CD4-positive, alpha-beta T cell treated with Interleukin-10 for 1 hour (primary cell): ENCODE results near the gene KBTBD6.
"Not testable (repeated sequence)": the region's sequence is repeated elsewhere in the genome, so short reads cannot be mapped to it uniquely, and the experiment has no call there.

Experiments used
- DNase-seq: peaks from one replicate; pipeline ENCODE4 v3.0.0-alpha.2; 2020

Gene KBTBD6, protein sequence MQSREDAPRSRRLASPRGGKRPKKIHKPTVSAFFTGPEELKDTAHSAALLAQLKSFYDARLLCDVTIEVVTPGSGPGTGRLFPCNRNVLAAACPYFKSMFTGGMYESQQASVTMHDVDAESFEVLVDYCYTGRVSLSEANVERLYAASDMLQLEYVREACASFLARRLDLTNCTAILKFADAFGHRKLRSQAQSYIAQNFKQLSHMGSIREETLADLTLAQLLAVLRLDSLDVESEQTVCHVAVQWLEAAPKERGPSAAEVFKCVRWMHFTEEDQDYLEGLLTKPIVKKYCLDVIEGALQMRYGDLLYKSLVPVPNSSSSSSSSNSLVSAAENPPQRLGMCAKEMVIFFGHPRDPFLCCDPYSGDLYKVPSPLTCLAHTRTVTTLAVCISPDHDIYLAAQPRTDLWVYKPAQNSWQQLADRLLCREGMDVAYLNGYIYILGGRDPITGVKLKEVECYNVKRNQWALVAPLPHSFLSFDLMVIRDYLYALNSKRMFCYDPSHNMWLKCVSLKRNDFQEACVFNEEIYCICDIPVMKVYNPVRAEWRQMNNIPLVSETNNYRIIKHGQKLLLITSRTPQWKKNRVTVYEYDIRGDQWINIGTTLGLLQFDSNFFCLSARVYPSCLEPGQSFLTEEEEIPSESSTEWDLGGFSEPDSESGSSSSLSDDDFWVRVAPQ

DNA sequence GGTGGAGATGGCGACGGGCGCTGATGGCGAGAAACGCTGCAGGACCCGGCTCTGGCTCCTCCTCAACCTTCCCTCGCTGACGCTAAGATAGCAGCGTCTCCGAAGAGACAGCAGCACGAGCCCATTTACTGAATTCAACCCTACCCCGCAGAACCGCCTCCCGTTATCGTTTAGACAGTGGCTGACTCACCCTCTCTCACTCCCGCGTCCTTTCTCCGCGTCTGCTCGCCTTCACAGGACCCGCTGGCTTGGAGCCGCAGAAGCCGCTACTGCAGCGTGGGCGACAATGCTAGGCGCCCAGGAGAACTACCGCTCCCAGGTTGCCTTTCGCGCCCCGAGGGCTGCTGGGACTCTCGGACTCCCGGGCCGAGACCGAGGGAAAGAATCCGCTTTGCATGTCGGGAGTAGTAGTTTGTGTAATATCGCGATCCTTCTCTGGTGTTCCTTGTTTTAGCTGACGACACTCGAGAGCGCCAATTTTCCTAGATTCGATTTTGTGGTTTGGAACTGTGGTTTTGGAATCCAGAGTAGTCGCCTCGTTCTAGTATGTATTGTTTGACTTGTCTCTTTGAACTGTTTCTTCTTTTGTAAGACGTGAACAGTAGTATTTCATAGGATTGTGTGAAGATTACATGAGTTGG lies at the start of gene KBTBD6:
TSS of gene KBTBD6 (minus strand) at position 291 of the 641 bp plus-strand sequence. CDS start 291 bp downstream, outside the sequence.
- peak; percentile 94 for DNase-seq

- DNase-seq = no peak
Measured at GRCh38 chr13:41182231-41182630, 49.6 kb upstream of the KBTBD6 start.

- no peak for DNase-seq
Measured at GRCh38 chr13:41179593-41180250, 47.1 kb upstream of the KBTBD6 start.

DNA sequence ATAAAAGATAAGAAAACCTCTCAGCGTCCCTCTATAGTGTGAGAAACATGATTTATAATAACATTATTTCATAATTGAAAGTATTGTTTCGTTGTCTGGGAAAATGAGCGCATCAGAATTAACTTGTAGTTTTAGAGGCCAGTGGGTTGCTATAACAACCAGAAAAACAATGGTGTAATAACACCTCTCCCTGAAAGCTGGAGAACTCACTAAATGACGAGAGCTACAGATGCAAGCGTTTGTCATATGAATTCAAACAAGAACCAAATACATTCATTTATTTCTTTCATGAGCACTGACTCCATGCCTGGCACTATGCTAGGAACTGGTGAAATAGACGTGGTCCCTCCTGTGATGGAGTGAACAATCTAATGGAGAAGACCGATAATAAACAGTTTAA lies 45.4 kb upstream of the KBTBD6 start:
- no peak for DNase-seq

DNA sequence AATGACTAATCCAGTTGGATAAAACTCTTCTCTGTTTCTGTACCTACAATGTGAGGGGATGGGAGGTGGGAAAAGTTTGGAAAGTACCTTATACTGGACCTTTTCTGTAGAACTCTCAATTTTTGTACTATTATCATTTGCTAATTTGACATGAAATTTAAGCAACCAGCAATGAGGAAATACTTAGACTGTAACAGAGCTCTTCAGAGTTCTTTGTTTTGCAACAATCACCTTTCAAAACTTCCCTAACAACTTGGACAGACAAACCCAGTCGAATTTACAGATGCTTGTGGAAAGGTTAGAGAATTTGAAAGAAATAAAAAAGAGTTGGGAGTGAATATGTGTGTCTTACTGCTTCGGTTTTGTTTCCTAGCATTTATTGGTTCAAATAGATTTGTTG lies 45.0 kb upstream of the KBTBD6 start:
- DNase-seq = no peak

DNA sequence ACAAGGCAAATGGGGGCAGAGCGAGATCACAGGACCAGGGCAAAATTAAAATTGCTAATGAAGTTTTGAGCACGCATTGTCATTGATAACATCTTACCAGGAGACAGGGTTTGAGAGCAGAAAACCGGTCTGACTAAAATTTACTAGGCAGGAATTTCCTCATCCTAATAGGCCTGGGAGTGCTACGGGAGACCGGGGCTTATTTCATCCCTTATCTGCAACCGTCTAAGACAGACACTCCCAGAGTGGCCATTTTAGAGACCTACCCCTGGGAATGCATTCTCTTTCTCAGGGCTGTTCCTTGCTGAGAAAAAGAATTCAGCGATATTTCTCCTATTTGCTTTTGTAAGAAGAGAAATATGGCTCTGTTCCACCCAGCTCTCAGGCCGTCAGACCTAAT lies 43.0 kb upstream of the KBTBD6 start:
- DNase-seq = not testable (repeated sequence)

- DNase-seq = no peak
Measured at GRCh38 chr13:41162151-41162550, 29.5 kb upstream of the KBTBD6 start.

- no peak for DNase-seq
Measured at GRCh38 chr13:41159174-41159573, 26.6 kb upstream of the KBTBD6 start.

DNA sequence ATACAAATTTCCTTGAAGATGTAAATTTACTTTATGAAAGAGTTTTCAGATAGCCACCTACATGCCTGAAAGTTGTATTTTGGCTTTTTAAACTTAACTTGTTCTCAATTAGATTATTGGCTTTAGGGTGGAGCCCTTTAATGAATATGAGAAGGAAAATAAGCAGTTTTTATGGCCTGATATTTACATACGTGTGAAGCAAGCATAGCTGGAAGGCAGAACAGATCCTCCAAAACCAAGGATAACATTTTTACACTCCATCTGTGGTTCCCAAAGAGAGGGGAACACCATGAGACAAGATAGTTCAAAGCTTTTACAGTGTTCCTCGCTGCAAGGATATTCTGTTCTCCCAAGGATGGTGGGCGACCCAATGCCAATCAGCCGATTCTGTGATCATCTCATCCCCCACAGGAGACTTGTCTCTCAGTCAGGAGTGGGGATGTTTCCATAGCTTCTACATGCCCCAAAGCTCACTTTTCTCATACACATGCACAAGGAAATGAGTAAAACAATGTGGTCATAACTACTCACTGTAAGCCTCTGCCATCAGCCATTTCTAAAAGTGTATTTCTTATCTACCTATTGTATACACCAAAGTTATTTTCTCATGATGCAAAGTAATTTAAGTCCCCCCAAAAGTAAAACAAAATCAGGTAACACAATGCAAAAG lies 24.6 kb upstream of the KBTBD6 start:
- no peak for DNase-seq

DNA sequence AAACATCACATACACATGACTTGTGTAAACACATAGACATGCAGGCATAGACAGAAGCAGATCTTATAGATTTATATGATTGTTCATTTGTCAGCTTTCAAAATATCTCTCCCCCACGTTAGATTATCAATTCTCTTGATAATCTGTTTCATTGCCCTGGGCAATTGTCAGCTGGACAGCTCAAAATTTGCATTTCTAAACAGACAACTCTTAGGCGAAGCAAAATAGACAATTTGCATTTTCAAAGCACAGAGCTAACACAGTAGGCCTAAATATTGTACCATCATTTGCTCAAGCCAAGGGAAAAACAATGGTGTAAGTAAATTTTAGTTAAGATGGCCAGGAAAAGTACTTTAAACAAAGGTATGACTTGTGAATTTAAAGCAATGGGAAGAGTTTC lies 24.0 kb upstream of the KBTBD6 start:
- no peak for DNase-seq

DNA sequence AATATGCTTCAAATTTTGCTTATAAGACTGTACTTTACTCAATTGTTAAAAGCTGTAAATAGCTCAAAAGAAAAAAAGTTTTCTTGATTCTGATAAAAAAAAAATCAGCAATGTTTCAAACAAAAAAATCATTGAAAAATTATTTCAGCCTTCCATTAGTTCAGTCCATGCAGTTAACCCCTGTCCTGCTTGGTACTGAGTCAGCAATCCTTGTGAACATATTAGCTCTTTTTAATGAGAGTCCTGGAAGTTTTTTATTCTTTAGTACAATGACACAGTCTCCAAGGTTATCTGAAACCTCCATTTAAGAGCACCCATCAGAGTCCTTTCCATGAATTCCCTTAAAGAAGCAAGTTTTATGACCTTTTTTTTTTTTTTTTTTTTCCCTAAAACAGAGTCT lies 21.4 kb upstream of the KBTBD6 start:
- no peak for DNase-seq

GRCh38 chr13:41152005-41152404 lies 19.4 kb upstream of the KBTBD6 start:
- DNase-seq = no peak

- no peak for DNase-seq
Measured at GRCh38 chr13:41150058-41150457, 17.5 kb upstream of the KBTBD6 start.

GRCh38 chr13:41148419-41149283 lies 16.0 kb upstream of the KBTBD6 start:
- DNase-seq = peak; percentile 7

DNA sequence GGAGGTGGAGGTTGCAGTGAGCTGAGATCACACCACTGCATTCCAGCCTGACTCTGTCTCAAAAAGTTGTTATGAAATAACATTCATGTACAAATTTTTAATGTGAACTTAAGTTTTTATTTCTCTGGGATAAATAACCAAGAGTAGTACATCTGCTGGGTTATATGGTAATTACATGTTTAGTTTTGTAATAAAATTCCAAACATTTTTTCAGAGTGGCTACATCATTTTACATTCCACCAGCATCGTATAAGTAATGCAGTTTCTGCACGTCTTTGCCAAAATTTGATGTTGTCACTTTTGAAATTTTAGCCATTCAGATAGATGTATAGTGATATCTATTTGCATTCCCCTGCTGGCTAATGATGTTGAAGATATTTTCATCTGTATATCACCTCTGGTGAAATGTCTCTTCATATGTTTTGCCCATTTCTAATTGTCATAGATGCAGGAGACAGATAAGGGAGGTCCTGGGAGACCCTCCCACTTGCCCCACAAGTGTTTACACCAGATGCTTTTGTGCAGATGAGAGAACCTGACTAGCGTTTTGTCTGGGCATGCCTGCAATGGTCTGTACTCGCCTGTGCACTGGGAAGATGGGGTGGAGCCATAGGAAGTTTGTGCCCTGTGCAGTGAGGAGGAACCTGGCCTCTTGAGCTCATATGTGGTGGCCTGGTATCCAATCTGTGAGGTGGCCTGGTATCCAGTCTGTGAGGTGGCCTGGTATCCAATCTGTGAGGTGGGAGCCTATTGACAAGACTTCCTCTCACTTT lies 12.7 kb upstream of the KBTBD6 start:
- DNase-seq = no peak

DNA sequence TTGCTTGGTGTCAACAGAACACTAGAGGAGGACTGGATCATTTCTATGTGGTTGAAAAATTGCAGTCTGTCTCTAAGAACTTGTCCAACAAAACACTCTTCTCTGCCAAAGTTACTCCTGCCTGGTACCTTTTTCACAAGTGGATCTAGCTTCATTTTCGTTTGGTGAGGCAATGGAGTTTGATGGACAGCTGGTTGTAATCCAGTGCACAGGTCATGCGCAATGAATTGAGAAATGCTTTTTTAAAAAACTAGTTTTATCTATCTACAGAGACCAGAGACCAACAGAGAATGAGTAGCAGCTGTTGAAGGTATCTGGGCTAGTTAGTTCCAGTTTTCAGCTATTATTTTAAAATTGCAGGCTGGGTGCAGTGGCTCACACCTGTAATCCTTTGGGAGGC lies 12.0 kb upstream of the KBTBD6 start:
- no peak for DNase-seq

DNA sequence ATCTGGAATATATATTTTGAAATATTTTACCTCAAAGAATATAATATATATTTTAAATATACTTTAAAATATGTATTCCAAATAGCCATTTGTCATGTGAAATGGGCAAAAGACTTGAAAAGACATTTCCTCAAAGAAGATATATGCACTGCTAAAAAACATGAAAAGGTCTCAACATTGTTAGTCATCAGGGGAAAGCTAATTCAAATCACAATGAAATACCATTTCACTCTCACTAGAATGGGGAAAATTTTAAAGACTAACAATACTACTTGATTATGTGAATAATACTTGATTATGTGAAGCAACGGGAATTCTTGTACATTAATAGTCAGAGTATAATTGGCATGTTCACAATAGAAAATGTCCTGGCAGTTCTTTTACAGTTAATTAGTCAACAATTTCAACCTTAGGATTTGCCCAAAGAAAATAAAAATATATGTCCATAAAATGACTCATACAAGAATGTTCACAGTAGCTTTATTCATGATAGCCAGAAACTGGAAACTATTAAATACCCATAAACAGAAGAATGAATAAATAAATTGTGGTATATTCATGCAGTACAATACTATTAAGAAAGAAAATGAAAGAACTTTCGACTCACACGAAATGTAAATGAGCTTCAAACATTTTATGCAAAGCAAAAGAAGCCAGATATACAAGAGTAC lies 6.8 kb upstream of the KBTBD6 start:
- no peak for DNase-seq

DNA sequence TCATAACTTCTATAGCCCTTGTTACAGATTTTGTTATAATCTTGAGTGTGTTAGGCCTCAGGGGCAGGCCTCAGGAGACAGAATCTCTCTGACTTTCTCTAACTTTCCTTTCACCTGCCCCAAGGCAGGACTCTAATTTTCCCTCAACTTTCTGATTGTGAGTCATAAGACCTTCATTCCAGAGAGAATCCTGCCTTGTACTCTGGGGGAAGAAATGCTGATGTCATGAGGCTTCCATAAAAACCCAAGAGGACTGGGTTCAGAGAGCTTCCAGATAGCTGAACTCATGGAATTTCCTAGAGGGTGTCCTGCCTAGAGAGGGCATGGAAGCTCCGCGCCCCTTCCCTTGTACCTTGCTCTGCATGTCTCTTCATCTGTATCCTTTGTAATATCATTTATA lies 5.3 kb upstream of the KBTBD6 start:
- DNase-seq = no peak

DNA sequence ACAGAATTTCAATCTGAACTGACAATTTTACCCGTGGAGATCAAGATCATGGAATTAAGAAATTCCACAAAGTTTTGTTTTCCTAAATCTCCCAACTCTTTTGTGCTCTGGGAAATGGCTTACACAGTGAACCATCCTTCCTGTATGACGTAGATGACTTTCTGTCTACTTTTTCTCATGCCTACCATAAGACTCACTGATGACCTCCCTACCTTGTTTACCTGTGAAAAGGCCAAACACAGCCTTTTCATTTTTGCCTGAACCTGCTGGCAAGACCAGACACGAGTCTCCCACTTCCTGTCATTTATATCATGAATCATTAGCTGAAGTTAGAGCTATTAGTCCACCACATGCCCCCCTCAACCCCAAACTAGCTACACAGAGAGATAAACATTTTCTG lies 4.6 kb upstream of the KBTBD6 start:
- DNase-seq = no peak

GRCh38 chr13:41136396-41137031 lies 3.9 kb upstream of the KBTBD6 start:
- DNase-seq = no peak
